ENCODE measurements around the gene ASB1. TPM values are rescaled to one million over a fixed set of nuclear protein-coding genes. Genes with fewer than 3 reads are reported as not detected.

The ASB1 gene
- total and polyA plus RNA-seq, 10 of the 15 experiments (the other 5 are each of a cell fraction or from before 2014, with no cell fraction given): 5.2 to 31.2 (median 25.8) TPM

DNA sequence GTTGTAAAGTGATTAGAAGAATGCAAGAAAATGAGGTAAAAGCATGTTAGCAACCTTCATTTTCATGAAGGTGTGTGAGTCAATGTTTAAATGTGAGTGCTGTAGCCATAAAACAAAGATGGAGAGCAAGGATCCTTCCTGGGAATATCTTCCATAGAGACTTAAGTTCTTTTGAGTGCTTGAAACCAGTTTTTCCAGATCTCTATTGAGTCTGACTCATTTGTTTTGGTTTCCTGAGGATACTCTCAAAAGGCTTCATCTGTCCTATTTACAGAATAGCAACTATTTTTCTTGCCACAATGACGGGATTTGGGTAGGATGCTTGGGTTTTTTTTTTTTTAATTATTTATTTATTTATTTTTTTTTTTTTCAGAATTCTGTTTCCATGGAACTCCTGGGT lies 45.9 kb upstream of the ASB1 start:
- SMC1A ChIA-PET (ENCODE audit: uncharacterized antibody, unreplicated experiment): no interaction called here
- in situ Hi-C loops (cut with MboI): no loop called here

More for the DNA sequence above, 45.9 kb upstream of the ASB1 start:
- Histone ChIP-seq H2AFZ (ENCODE audit: control insufficient read depth, low read depth, low read length) (no peak overlapping the region), H3K79me2 (ENCODE audit: control insufficient read depth, insufficient read depth, low read length) (no peaks in the 10 kb centered on the region), H3K9me3 (replicated peaks; ENCODE audit: control insufficient read depth, insufficient read depth, low read length) (no peaks in the 10 kb centered on the region), H3K27me3 (replicated peaks in 1 of 2; ENCODE audit: control insufficient read depth in 2 of 2, insufficient read depth in 2 of 2, low read length in 1 of 2) (no peaks in the 10 kb centered on the region), H3K4me3 (no peak overlapping the region), H3K36me3 (ENCODE audit: control insufficient read depth in 2 of 2, insufficient read depth in 2 of 2, low read length in 1 of 2) (no peaks in the 10 kb centered on the region), H3K27ac (ENCODE audit: control insufficient read depth, insufficient read depth) (no peak overlapping the region), H3K4me1 (ENCODE audit: control insufficient read depth, insufficient read depth, low read length) (peaks cover 8% of the 10 kb centered on the region), H3K9ac (ENCODE audit: control insufficient read depth, insufficient read depth, low read length) (no peak overlapping the region), H4K20me1 (ENCODE audit: control insufficient read depth, insufficient read depth) (no peaks in the 10 kb centered on the region), H3K4me2 (ENCODE audit: control insufficient read depth, insufficient read depth) (no peak overlapping the region)
- DNase-seq (ENCODE audit: low read depth, low spot score) (no peak), FAIRE-seq (no peak), ATAC-seq (no peak)
- 90% methylated on average over 1 of the region's 1 CpG for WGBS (ENCODE audit: insufficient coverage, insufficient replicate concordance, low lambda C conversion rate, missing lambda C conversion rate)
- ChIA-PET CTCF (interaction anchor here (1.1 kb wide), 1 partner anchor 10 kb away, joined by 5 read pairs; no protein-coding TSS in a partner anchor), RAD21 (ENCODE audit: unreplicated experiment) (no interaction called here), POLR2A (no interaction called here)
- BruUV-seq (replicated peaks): no TSS peak
- intact Hi-C loops (cut with micrococcal nuclease; ENCODE audit: unreplicated experiment): no loop called here
- TF ChIP-seq RBBP5 (conservative IDR thresholded peaks at IDR 0.05) (no peak), BCL11A (IDR thresholded peaks at IDR 0.05; ENCODE audit: low read depth, low read length) (no peak), ATF7 (IDR thresholded peaks at IDR 0.05; ENCODE audit: low read depth) (no peak), MYB (IDR thresholded peaks at IDR 0.05; ENCODE audit: borderline replicate concordance, low read depth, low read length) (no peak), NFIC (IDR thresholded peaks at IDR 0.05; ENCODE audit: low read depth, low read length) (no peak), FOXK2 (IDR thresholded peaks at IDR 0.05) (no peak), TCF7 (IDR thresholded peaks at IDR 0.05; ENCODE audit: borderline replicate concordance) (no peak), RUNX3 (IDR thresholded peaks at IDR 0.05; ENCODE audit: low read length) (no peak), MTA2 (IDR thresholded peaks at IDR 0.05; ENCODE audit: low read depth) (no peak), HDAC2 (IDR thresholded peaks at IDR 0.05) (no peak)
- TF ChIP-seq, protein P1, sequence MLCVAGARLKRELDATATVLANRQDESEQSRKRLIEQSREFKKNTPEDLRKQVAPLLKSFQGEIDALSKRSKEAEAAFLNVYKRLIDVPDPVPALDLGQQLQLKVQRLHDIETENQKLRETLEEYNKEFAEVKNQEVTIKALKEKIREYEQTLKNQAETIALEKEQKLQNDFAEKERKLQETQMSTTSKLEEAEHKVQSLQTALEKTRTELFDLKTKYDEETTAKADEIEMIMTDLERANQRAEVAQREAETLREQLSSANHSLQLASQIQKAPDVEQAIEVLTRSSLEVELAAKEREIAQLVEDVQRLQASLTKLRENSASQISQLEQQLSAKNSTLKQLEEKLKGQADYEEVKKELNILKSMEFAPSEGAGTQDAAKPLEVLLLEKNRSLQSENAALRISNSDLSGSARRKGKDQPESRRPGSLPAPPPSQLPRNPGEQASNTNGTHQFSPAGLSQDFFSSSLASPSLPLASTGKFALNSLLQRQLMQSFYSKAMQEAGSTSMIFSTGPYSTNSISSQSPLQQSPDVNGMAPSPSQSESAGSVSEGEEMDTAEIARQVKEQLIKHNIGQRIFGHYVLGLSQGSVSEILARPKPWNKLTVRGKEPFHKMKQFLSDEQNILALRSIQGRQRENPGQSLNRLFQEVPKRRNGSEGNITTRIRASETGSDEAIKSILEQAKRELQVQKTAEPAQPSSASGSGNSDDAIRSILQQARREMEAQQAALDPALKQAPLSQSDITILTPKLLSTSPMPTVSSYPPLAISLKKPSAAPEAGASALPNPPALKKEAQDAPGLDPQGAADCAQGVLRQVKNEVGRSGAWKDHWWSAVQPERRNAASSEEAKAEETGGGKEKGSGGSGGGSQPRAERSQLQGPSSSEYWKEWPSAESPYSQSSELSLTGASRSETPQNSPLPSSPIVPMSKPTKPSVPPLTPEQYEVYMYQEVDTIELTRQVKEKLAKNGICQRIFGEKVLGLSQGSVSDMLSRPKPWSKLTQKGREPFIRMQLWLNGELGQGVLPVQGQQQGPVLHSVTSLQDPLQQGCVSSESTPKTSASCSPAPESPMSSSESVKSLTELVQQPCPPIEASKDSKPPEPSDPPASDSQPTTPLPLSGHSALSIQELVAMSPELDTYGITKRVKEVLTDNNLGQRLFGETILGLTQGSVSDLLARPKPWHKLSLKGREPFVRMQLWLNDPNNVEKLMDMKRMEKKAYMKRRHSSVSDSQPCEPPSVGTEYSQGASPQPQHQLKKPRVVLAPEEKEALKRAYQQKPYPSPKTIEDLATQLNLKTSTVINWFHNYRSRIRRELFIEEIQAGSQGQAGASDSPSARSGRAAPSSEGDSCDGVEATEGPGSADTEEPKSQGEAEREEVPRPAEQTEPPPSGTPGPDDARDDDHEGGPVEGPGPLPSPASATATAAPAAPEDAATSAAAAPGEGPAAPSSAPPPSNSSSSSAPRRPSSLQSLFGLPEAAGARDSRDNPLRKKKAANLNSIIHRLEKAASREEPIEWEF (IDR thresholded peaks at IDR 0.05; ENCODE audit: insufficient replicate concordance, low read depth, low read length): no peak
- TF ChIP-seq, protein P2, sequence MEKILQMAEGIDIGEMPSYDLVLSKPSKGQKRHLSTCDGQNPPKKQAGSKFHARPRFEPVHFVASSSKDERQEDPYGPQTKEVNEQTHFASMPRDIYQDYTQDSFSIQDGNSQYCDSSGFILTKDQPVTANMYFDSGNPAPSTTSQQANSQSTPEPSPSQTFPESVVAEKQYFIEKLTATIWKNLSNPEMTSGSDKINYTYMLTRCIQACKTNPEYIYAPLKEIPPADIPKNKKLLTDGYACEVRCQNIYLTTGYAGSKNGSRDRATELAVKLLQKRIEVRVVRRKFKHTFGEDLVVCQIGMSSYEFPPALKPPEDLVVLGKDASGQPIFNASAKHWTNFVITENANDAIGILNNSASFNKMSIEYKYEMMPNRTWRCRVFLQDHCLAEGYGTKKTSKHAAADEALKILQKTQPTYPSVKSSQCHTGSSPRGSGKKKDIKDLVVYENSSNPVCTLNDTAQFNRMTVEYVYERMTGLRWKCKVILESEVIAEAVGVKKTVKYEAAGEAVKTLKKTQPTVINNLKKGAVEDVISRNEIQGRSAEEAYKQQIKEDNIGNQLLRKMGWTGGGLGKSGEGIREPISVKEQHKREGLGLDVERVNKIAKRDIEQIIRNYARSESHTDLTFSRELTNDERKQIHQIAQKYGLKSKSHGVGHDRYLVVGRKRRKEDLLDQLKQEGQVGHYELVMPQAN (conservative IDR thresholded peaks at IDR 0.05): no peak
- TF ChIP-seq, protein P3, sequence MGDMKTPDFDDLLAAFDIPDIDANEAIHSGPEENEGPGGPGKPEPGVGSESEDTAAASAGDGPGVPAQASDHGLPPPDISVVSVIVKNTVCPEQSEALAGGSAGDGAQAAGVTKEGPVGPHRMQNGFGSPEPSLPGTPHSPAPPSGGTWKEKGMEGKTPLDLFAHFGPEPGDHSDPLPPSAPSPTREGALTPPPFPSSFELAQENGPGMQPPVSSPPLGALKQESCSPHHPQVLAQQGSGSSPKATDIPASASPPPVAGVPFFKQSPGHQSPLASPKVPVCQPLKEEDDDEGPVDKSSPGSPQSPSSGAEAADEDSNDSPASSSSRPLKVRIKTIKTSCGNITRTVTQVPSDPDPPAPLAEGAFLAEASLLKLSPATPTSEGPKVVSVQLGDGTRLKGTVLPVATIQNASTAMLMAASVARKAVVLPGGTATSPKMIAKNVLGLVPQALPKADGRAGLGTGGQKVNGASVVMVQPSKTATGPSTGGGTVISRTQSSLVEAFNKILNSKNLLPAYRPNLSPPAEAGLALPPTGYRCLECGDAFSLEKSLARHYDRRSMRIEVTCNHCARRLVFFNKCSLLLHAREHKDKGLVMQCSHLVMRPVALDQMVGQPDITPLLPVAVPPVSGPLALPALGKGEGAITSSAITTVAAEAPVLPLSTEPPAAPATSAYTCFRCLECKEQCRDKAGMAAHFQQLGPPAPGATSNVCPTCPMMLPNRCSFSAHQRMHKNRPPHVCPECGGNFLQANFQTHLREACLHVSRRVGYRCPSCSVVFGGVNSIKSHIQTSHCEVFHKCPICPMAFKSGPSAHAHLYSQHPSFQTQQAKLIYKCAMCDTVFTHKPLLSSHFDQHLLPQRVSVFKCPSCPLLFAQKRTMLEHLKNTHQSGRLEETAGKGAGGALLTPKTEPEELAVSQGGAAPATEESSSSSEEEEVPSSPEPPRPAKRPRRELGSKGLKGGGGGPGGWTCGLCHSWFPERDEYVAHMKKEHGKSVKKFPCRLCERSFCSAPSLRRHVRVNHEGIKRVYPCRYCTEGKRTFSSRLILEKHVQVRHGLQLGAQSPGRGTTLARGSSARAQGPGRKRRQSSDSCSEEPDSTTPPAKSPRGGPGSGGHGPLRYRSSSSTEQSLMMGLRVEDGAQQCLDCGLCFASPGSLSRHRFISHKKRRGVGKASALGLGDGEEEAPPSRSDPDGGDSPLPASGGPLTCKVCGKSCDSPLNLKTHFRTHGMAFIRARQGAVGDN (IDR thresholded peaks at IDR 0.05): no peak
- TF ChIP-seq, protein P4, sequence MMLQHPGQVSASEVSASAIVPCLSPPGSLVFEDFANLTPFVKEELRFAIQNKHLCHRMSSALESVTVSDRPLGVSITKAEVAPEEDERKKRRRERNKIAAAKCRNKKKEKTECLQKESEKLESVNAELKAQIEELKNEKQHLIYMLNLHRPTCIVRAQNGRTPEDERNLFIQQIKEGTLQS (IDR thresholded peaks at IDR 0.05; ENCODE audit: borderline replicate concordance, extremely low read depth, low read depth, low read length): no peak

Data from GM12878 (cell line).